Ammon's horn (tissue), 1 donor: ENCODE measurements around the gene ETS1.

Experiments used
- DNase-seq: peaks from one replicate; pipeline ENCODE4 v3.0.0-alpha.2; 2016; ENCODE audit warnings: low spot score

Gene ETS1

DNA sequence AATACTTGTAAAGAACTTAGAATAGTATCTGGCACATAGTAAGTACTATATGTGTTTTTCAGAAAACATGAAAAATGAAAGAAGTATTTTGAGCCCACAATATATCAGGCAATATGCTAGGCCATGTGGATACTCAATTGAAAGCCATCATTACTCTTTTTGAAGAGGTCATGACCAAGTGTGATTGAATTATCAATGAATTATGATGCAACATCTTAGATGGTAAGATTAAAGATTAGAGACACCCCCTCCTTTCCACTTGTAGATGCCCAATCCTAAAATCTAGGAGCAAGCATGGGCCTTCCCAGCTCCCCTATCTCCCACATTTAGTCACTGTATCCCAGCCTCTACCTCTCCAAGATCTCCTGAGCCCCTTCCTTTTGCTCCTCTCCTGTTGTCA, 154.4 kb downstream of the ETS1 start:
- no peak for DNase-seq

DNA sequence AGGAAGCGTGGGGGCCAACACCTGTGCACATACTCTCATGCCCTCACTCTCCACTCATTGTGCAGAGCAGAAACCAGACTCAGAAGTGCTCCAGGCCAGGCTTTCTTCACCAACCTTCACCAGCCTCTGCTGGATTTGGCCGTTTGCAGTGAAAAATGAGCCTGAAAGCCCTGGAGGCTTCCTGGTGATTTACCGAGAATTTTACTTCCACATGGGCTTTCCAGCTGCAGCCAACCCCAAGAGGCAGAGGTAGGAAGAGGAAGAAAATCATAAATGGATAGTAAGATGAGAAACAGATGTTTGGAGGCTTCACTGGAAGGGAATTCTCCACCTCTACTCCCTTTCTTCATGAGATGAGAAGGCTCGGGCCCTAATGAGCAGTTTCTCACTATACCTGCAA, 155.4 kb downstream of the ETS1 start:
- DNase-seq, result no peak

DNA sequence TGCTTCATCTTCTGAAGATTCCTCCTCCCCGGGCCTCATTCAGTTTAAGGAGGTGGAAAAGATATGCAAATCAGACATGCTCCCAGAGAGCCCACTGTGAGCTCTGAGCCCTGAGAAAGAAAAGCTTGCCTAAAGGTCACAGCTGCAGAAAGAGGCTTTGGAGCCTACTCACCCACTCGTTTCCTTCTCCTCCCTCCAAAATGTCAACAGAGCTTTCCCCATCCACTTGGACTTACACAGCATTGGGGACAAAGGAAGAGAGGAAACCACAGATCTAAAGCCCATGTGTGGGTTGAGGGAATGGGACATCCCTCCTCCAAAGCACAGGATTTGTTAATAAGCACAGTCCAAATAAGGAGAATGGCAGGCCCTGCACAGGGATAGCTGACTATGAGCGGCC, 158.4 kb downstream of the ETS1 start:
- DNase-seq, result no peak

DNA sequence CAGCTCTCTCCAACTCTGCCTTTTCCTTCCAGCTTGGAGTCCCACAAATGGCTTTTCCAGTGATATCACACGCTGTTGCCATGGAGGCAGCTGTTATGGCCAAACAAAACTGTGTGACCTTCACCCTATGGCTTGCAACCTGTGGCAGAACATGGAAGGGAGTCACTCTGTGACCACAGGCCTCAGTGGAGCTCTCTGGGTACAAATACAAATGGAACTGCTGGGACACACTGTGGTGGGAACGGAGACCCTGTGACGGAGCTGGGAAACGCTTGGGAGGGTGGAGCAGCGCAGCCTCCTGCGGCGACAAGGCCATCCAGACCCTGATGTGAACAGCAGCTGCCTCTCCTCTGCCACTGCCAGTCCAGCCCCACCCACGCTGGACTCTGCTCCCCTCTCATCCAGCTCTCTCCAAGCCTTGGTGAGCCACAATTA, 162.5 kb downstream of the ETS1 start:
- no peak for DNase-seq

DNA sequence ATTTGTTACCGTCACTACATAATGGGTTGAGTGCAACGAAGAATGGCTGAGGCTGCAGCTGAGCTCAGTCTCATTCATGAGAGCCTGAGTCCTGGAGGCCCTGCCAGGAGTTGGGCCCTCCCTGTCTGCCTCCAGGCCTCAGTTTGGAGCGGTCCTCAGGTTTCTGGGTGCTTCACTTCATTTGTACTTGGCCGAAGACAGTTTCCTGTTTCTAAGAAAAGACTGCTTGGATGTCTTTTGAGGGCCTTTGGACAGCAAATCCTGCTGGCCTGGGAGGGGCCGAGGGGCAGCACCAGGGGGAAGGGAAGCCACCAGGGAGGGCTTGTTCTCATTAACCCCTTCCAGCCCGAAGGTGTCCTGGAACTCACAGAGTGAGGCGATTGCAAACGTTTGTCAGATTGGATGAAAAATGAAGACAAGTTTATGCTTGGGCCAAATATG, 163.1 kb downstream of the ETS1 start:
- peak; percentile 16 for DNase-seq

DNA sequence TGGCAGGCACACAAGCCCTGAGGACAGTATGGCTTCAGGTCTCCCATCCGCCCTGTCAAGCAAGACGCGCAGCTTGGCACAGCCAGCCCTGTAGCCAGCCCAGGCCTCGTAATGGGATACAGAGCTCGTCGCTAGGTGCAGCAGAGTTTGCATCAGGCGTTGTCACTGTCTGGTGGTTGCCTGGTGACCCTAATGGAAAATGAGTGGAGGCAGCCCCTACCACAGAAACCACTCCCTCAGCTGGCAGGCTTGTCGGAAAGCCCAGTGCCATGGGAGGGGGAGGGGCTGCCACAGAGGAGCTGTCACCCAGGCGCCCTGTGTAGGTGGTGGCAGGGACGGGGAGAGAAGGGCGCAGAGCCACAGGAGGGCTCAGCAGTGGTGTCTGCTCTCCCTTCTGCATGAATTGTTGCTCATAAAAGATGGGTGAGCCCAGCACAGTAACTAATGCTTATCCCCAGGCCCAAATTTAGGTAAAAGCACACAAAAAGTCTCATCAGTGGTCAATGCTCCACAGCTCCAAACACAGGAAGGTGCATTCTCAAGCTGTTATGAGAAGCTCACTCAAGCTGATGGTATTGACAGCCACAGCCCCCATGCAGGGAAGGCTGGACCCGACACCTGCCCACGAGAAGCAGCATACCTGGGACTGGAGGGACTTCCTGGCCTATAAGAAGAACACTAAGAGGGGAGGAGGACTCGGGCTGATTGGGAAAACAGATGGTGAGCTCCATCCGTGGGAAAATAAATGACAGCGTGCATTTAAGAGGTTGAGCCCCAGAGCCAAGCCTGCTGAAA, 164.6 kb downstream of the ETS1 start:
- no peak for DNase-seq

DNA sequence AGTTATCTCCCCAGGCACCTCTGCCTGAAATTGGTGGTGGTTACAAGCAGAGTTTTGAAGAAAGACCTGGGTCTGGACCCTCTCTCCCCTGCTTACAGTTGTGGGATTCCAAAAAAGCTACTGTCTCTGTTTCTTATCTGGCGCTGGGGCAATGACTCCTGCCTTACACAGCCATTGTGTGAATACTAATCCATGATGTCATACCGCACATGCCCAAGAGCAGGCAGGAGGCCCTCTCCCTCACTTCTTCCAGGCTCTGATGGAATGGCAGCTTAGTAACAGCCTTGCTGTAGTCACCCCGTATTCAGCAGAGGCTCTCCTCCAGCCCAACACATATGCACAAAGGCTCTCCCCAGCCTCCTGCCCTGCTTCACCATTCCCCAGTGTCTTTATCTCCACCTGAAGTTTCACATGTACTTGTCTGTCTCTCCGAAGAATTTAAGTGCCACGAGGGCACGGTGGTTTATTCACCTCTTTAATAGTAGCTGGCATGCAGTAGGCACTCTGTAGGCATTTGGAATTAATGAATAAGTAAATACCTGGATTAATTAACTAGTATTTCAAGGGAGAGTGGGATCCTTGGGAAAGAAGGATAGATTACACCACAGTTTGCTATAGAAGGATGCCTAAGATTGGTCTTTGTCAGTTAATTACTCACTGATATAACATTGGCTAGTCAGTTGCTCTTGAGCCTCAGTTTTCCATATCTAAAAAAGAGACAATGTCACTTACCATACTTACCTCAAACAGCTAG, 165.6 kb downstream of the ETS1 start:
- no peak for DNase-seq

DNA sequence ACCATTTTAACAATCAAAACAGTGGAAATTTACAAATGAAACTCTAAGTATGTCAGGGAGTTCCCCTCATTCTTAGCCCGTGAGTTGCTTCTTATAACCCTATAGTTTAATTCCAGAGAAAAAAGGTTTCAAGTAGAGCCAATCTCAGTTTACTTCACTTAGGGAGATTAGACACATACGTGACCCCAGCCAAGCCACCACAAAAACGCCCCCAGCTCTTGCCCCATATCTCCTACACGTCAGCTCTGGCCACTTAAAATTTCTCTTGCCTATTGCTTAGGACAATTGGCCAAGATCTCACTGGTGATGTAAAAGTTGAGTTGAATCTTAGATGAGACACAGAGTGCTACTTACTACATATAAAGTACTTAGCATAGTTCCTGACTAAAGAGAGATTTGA, 166.4 kb downstream of the ETS1 start:
- no peak for DNase-seq

DNA sequence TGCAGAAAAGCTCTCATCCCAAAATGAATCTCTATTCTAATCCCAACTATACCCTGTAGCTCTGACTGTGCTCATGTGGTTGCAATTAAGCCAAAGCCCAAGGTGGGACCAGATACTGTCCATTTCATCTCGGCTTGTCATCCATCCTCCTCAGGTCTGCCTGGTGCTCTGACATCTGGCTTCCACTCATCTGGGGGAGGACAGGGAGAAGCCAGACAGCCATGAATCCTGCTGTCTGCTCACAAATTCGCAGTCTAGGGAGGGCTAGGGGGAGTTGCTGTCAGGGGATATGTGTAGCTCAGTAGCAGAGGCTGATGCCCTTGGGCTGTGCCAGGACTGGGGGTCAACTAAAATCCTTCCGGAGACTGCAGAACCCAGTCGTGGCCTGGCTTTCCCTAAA, 167.1 kb downstream of the ETS1 start:
- no peak for DNase-seq

DNA sequence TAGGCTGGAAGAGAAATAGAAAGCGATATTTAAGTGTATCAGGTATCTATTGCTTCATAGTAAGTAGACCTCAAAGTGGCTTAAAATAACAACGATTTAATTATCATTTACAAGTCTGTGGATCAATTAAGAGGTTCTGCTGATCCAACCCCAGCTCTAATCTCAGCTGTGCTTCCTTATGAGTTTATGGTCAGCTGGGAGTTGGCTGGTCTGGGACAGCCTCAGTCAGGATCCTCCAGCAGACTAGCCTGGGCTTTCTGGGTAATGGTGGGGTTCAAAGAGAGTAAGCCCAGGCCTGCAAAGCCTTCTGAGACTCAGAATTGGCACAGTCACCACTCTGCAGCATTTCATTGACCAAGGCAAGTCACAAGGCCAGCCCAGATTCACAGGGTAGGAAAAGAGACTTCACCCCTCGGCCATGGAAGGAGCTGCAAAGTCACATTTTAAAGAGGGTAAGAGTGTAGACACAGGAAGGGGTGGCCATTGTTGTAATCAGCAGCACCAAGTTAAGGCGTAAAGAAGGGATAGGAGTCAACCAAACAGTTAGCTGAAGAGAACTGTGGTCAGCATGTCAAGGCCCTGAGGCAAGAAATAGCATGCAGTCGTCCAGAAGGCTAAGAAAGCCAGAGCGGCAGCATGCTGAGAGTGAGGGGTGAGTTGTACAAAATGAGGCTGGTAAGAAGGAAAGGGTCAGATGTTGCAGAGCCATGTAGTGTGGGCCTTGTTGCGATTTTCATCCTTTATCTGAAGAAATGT, 168.2 kb downstream of the ETS1 start:
- no peak for DNase-seq

DNA sequence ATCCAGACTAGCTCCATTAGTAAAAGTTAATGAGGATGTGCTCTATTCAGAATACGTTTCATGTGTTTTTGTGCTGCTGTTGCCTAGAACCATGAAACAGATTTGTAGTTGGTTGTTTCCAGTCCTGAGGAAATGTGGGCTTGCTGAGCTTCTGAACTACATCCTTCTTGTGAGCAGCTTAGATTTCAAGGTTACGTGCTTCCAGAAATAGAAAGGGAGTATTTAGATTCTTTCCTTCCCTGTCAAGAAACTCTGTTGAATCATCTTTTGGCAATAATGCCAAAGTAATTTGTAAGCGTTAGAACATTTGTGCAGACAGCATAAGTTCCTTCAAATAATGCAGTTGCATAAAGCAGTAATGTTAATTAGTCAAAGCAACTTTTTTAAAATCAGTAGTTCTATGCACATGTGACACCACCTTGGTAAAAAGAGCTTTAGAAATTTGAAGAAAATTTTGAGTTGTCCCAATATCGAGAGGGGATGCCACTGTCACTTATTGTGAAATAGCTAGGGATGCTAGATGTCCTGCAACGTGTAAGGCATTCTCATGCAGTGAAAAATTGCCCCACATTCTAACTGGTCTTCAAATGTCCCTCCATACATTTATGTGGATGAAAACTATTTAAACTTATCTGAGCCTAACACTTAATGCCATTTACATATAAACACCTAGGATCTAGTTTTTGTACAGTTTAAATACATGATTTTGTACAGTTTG, 169.6 kb downstream of the ETS1 start:
- peak; percentile 7 for DNase-seq

DNA sequence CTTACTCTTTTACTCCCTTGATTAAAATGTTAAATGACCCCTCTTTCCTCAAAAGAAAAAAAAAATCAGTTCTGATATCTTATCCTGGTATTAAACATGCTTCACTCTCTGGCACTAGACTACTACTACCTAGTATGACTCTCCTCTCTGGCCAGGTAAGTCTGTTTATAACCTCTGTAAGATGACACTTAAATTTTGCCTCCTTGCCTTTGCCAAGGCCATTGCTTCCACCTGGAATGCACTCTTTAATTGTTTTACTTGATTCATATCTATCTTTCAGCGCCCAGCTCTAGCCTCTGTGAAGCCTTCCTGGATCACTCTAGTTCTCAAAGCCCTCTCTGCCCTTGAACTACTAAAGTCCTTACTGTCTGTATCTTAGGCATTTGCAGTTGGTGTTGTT, 170.4 kb downstream of the ETS1 start:
- no peak for DNase-seq

DNA sequence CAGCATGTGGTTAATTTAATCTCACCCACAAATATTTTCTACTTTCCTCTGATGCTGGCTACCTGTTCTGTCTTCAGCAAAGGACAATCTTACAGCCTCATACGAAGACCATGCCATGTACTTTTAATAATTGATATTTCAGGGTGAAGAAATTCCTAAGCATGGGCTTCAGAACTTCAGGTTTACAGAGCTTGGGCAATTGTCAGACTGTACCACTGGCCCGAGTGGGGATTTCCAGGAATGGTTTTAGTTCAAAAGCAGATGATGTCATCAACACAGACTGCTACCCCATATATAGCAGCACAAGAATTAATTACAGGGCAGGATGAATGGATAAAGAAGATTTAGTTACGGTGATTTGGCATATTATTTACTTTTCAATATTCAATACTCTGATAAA, 171.8 kb downstream of the ETS1 start:
- no peak for DNase-seq

DNA sequence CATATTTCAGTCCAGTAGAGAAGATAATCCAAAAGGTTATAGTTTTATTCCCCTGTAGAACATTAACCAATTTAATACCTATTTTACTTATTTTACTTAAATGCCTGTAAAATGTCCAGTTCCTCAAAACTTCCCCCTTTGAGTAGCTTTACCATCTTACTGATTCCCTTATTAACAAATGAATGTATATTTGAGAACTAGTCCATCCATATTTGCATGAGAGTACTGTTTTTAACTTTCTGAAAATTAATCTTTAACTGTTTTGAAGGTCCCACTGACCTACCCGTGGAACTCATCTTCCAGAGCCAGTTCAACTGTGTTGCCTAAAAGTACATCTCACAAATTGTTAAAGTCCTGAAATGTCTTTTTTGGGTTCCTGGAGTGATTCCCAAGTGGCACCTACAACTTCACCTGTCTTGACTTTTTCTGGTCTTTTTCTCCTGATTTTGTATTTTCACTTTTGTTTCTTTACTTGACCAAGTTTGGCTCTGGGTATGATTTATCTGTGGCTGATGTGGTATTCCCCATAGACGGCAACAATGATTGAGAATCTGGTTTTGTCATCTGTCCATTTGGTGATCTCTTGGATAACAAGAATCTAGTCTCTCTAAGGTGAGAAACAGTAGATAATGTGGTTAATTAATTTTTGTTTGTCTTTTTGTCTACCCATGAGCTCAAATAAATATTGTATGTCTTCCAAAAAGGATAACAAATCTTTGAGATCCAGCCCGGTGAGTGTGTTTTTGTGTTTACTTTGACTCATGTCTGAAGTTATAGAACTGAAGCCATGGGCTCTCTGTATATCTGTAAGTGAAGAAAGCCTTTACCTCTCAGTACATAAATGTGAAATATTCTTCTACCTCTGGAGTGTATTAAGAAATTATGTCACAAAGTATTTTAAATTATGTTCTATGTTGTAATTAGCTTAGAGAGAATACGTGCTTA, 174.2 kb downstream of the ETS1 start:
- no peak for DNase-seq

DNA sequence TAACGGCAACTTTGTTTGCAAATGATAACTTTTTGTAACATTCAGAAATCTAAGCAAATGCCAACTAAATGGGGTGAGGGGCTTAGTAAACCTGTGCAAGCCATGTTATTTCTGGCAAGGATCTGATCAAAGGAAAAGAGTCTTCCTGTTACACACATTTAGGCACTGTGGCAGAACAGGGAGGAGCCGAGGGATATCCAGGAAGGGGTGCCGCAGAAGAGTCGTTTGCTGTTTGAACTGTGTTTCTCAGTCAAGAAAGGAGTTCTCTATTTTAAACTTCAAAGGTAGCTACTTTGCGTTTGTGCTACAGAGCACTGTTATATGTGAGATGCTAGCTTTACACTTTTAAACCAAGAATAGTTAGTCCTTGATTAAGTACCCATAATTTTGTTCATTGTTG, 175.5 kb downstream of the ETS1 start:
- no peak for DNase-seq

DNA sequence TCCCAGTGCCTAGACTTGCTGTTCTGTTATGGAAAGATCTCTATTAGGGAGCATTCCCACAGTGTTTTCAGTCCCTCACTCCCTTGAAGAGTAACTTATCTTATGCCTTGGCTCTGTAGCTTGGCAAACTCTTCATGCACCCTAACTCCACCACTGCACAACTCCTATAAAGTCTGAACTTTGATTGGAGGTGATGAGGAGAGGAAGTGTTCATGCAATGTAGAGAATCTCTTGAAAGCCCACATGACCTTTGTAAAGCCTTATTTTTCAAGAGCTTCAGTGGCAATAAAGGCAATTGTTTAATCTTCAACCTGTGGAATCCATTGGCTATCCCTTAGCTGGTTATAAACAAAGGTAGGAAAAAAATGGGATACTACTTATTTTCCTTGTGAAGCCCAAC, 176.2 kb downstream of the ETS1 start:
- DNase-seq, result no peak

DNA sequence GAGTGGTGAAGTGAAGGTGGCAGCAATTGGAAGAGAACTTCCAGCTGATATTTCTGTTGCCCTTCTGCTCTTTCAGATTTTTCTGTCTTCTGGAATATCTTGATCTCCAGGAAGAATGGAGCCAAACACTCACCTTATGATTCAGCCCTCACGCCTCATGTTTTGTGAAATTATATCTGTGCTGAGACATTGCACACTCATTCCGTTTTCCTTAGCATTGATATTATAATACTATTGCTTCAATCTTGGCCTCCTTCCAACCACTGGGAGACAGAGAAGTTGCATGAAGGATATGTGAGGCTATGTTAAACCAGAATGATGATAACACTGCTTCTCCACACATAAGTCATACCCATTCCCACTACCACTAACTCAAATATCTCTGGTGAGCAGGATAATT, 177.9 kb downstream of the ETS1 start:
- no peak for DNase-seq
